GM19043 (cell line): ENCODE measurements around the gene GNL3.

Experiments
- ATAC-seq: cut with Tn5 transposase; IDR thresholded peaks from one replicate; pipeline ENCODE4 v1.9.1; 2021; ENCODE audit warnings: low read depth; ENCODE audit not compliant: unreplicated experiment

The GNL3 gene

DNA sequence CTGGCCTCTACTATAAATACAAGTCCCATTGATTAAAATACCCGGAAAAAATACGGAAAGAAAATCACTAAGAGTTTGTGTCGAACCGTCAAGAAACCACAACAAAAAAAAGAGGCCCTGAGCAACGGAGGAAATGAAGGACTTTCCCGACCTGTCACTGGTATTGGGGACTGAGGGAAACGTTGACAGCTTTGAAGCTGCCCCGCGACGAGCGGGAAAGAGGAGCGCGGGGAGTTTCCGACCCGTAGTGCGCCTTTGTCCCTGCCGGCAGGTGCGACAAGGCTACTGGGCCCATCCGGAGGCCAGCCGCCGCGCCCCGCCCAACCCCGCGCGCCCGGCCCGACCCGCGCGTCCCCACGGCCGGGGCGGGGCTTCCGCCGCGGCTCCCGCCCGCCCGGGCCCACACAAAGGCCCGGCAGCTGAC is 535 bp upstream of the GNL3 start:
- ATAC-seq, result peak; percentile 76

DNA sequence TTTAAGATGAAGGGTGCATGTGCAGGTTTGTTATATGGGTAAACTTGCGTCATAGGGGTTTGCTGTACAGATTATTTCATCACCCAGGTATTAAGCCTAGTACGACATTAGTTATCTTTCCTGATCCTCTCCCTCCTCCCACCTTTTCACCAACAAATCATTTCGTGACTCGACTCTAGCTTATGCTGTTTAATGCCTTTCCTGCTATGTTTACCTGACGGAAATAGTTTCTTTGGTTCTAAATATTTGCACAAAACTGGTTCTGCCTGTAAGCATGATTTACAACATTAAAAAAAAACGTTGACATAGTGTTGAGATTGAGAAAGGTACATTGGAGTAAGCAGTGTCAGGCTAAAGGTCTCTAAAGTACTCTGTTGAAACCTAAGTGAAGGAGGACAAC is 2.4 kb downstream of the GNL3 start:
- ATAC-seq, result no peak

DNA sequence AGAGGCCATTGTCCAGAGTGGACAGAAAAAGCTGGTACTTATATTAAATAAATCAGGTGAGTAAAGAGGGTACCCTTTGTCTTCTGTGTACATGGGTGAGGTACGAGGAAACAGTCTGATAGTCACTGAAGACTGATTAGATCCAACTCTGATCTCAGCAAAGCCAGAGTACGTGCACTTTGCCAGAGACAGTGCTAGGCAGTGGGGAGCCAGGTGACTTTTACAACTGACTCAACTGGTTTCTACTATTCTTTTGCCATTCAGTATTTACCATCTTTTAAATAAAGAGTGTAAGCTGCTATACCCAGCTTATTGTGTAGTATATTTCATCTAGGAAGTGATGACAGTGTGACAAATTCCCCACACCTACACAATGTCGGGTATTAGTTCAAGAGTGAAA is 3.3 kb downstream of the GNL3 start:
- ATAC-seq, result no peak

DNA sequence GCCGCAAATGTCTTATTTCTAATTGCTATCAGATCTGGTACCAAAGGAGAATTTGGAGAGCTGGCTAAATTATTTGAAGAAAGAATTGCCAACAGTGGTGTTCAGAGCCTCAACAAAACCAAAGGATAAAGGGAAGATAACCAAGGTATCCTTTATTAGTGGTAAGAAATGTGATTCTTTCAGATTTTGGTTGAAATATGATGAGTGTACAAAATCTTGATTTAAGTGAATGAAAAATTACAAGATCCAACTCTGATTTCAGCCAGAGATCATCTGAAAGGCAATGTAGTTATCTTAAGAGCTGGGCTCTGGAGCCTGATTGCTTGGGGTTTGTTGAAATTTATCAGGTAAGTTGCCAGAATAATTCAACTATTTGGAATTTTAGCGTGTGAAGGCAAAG is 4.7 kb downstream of the GNL3 start:
- no peak for ATAC-seq

DNA sequence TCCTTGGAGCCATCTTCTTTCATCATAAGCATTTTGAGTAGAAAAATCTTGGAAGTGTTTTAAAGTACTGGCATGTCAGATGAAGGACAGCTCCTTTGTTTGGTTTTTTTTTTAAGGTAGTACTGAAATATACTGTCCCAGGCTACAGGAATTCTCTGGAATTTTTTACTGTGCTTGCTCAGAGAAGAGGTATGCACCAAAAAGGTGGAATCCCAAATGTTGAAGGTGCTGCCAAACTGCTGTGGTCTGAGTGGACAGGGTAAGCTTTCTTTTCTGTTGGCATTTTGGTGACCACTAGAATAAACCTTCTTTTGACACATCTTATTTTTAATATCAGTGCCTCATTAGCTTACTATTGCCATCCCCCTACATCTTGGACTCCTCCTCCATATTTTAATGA is 7.2 kb downstream of the GNL3 start:
- no peak for ATAC-seq

DNA sequence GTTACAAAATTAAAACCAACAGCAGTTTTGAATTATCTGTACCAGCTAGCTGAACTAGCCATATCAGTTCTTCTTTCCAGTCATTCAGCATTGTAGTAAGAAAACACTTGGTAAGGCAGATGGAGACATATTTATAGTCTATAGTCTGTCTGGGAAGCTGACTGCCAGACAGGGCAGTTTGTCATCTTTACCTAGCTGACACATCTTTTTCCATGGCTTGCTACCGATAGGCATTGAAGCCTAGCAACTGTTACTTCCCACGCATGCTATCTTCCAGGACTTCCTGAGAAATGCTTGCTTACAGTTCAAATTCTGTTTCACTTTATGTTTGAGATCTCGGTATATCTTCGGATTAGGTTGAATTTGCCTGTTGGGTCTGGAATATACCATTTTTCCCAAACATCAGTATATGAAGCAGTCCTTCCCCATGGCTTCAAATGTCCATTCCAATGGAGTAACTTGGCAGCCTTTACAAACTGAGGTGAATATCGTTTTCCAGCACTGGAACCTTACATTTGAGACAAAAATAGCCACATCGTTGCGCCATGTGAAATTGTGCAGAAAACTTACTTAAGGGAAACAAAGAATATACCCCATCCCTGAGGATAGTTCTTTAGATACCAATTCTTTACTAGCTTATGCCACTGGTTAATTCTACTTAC is 8.8 kb downstream of the GNL3 start:
- no peak for ATAC-seq

DNA sequence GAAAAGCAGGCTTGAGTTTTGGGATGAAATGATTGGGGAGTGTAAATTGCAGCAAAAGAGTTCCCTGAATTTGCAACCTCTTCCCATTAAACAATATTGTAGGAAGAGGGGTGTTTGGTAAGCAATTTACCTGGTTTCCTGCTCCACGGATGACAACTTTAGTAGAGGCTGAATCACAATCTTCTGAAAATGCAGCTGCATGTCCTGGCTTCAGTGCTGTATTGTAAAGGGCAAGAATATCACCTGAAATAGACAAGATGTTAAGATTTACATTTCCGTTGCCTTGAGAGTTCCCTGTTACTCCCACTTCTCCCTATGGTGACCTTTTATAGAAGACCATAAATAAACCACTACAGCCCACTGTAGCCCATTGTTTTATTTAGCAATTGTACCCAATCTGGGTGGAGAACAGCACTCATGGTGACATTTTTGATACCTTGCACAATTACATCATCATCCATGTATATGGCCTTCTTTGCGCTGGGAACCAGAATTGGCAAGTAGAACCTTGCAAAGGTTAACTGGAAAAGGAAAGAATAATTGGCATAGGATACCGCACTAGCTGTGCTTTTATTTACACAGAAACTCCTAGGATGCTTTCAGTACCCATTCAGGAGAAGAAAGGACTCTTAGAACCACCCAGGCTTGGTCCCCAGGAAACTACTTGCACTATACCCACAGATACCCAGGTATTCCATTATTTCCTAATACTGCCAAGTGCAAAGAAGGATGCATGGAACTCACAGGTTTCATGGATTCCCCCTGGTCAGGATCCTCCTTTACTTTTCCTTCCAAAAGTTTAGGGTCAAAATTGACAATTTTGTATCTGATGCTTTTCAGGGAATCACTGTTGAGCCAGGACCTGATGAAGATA is 10.2 kb downstream of the GNL3 start:
- no peak for ATAC-seq

DNA sequence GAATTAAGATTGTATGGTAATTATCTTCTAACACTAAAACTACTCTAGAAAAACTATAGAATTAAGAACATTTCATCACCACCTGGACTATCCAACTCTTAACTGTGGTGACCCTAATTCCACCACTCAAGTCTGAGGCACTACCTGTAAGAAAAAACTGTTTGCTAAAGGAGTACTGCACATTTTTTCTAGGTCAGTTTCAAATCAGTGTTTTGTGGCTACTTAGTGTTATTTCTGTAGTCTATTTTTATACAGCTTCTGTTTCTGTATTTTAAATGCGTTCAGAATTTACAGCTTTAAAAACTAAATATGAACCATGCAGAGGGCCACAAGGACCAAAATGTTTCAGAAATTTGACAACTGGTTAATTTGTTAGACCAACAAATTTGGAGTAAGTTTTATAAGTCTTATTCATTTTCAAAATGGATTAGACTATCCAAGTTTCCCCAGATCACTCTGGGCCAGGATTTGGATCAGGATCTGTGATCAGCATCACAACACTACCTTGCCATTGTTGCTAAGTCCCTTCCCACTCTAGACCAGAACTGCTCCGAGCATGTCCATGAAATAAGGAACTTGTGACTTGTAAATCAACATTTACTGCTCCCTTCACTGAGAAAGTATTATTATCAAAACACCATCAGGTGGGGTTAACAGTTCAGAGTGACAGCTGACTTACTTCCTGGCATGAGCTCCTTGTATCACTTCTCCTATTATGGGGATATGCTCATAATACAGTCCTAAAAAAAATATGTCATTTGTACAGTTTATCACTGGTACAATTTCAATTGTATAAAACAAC is 11.2 kb downstream of the GNL3 start:
- ATAC-seq, result no peak

DNA sequence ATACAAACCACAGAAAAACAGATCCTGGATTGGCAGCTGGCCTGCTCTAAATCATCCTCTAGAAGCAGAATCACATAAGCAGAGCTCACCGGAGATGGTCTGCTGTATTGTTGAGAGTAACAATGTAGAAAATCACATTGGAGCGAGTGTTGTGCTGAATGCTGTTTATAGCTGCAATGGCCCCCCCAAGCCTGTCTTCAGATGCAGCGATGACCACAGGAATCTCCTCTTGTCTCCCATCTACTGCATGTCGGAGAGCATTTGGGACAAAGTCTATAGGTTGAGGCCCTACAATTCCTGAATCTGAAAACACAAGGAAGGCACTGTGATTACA is 11.8 kb downstream of the GNL3 start:
- no peak for ATAC-seq

DNA sequence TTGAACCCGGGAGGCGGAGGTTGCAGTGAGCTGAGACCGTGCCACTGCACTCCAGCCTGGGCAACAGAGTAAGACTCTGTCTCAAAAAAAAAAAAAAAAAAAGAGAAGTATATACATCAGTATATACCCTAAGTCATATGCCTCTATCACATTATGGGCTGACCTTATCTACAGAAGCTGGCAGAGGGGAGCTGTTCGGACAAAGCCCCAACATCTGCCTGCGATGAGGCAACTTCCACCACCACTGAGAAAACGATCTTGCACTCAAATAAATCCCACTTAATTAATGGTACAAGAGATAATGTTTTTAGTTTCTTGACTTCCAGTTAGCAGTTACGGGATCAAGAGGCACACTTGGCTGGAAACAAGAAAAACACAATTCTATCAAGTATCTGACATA is 17.5 kb downstream of the GNL3 start:
- ATAC-seq, result no peak

DNA sequence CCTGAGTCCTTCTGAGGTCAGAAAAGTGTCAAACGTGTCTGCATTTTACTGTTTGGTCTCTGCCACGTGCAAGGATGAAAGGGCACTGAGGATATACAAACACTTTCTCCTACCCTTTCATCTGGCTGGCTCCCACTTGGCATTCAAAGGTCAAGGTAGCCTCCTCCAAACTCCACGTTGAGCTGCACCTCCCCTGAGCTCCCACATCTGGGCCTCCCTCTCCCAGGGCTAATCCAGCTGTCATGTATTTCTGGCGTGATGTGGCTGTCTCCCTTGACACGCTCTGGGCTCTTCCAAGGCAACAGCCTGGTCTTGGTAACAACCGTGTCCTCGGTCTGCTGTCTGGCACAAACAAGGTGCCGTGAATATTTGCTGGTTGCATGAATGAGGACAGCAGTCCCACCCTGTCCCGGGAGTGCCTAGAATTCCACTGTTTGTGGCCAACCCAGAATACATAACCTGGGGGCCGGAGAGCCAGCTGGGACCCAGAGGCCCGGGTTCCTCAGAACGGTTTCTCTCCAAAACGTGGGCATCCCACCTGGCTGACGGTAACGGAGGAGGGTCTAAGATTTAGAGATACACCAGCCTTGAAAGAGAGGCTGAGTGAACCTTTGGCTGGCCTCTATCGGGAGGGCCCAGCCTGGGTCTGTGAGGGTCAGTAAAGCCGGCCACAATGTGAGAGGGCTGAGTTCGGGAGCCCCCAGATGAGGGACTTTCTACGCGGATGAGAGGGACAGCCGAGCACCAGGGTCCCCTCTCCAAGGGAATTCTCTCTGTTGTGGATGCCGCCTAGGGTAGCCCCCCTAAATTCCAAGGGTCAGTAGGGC is 19.0 kb downstream of the GNL3 start:
- ATAC-seq, result no peak

DNA sequence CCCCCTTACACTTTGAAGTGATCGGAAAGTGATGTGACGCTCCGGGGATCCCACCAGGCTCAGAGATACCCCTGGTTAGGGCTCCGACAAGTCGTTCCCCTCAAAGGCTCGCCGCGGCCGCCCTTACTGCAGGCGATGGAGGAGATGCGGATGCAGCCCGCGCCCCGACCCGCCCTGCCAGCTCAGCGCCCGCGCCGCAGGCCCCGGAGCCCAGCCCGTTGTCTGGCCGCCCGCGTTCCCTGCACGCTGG is 19.5 kb downstream of the GNL3 start:
- no peak for ATAC-seq

DNA sequence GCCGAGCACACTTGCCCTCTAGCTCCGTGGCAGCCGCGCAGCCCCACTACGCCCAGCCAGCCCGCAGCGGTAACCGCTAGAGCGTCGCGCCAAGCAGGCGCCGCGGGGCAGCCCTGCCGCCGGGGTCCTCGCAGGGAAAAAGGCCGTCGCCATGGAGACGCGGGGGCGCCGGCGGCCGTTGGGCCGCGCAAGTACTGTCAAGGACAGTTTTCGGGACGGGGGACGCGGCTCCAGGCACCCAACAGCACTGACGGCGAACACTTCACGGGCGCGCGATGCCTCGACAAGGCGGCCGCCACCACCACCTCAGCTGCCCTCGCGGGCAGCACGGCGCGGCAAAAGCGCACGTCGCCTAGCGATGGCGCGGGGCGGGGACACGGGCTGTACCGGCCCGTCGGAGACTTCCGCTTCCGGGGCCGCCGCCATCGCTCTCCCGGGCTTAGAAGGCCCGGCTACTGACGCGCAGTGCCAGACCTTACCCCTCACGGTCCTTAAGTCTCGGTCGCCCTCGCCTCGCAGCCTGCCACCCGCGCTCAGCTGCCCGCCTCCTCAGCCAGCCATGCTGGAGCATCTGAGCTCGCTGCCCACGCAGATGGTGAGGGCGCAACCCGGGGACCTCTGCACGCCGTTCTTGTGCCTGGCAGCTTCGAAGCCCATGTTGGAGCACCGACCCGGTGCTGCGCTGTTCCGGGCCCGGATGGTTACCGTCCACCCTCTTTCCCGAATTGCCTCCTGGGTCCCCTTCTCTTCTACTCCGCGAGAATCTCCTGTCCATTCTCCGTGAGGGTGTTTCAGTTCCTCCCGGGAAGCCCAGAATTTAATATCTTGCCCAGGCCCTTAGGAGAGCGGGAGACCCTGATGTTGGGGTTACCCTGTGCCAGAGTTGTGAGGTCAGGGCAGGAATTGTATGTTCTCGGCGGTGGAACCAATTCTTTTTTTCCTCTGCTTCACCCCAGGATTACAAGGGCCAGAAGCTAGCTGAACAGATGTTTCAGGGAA is 20.2 kb downstream of the GNL3 start, which contains the start of the genes GLT8D1 and SPCS1:
Gene GLT8D1 (minus strand): TSS at position 104 of the 999 bp plus-strand sequence. CDS start 5,331 bp downstream, outside the sequence.
Gene SPCS1 (plus strand): TSS at position 419 of the 999 bp plus-strand sequence. CDS start 141 bp downstream, at position 560.
- peak; percentile 77 for ATAC-seq

DNA sequence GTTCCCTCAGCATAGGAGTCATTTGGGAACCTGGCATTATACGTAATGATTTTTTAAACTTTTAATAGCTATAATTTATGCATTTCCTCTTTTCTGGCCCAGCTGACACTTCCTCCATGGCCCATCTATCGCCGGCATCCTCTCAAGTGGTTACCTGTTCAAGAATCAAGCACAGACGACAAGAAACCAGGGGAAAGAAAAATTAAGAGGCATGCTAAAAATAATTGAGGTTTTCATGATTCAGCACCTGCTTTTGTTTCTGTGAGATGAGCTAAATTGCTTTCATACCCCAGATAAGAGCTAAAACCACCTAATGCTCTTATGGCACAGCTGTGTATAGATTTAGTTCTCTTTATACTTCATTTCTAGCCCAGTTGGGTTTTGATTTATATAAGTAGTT is 21.8 kb downstream of the GNL3 start:
- no peak for ATAC-seq

DNA sequence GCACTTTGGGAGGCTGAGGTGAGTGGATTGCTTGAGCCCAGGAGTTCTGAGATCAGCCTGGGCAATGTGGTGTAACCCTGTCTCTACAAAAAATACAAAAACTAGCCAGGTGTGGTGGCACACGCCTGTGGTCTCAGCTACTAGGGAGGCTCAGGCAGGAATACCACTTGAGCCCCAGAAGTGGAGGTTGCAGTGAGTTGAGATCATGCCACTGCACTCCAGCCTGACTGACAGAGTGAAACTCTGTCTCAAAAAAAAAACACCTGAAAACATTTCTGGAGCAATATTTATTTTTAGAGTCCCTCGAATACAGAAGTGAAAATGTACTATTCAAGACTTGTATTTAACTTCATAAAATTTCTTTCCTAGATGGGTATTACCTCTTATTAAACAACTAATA is 24.7 kb downstream of the GNL3 start:
- no peak for ATAC-seq

DNA sequence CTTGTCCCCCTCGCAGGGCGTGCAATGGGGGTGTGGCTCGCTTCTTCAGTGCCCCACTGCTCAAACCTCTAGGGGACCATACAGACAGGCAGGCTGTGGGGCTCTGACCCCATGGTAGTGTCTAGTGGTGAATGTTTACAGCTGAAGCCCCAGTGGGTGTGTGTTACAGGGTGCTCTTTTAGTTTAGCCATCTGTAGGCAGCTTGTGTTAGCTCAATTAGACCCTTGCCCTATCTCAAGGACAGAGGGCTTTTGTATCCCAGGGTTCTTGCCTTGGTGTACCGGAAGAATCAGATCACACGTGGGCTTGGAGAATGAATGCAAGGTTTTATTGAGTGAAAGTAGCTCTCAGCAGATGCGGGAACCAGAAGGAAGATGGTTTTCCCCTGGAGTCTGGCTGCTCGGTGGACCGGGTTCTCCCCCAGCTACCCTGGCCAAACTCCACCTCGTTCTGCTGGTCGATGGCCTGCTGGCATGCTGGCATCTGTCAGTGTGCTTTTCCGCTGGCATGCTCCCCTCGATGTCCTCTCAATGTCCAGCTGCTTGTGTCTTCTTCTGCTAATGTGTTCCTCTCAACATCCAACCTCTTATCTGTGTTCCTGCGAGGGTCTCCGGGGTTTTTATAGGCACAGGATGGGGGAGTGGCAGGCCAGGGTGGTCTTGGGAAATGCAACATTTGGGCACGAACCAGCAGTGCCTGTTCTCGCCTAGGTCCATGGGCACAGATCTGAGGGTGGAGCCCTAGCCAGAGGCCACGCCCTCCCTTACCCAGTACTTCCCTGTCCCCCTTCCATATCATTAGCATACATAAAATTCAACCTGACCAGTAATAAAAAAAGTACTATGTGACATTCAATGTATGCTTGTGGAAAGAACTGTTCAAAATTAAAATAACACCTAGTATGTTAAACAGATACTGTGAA is 26.7 kb downstream of the GNL3 start:
- no peak for ATAC-seq

DNA sequence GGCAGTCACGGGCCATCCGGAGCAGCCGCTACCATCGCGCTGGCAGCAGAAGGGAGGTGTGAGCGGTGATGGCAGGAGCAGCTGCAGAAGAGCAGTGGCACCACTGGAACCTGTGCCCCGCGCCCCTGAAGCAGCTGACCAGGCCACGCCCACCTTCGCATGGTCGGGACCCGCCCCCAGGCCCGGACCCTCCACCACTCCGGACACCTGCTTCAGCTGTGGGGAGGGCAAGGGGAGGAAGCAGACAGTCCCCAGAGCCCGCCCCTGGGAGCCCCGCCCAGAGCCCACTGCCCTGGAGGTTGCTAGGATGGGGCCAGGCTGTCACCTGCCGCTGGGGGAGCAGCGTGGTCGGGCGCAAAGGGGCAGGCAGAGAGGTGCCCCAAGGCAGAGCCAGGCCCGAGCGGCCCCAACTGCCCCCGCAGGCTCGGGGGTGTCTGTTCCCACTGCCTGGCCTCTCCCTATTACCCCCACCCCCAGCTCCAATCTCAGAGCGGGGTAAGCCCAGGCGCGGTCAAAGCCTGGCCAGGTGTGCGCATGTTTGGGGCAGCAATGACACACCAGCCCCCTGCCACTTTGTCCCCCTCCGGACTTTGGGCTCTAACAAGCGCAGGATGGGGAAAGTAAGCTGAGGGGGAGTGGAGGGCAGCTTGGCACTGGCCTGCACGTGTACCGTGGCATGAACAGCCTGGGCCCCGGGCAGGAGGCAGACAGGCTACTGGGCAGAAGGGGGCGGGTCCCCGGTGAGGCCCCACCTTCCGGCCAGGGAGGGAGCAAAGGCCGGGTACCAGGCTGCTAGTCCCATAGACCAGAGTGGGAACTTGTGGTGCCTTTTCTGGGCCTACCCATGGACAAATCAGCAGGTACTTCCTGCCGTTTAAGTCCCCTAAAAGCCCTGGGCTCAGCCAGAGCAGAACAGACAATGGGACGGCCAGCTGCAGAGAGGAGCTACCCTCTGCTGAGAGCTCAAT is 28.8 kb downstream of the GNL3 start:
- ATAC-seq, result no peak
